ENCODE measurements around the gene SMTNL1.

SMTNL1 gene

GRCh38 chr11:57586711-57587245 lies 49.4 kb downstream of the SMTNL1 start:
- DNase-seq (ENCODE audit: low read depth in 3 of 3, low spot score in 1 of 3) = no peak

GRCh38 chr11:57588046-57588710 lies 50.8 kb downstream of the SMTNL1 start:
- no peak for DNase-seq (ENCODE audit: low read depth in 3 of 3, low spot score in 1 of 3)

GRCh38 chr11:57596266-57596885 lies 59.0 kb downstream of the SMTNL1 start:
- no peak for DNase-seq (ENCODE audit: low read depth in 3 of 3, low spot score in 1 of 3)

GRCh38 chr11:57597461-57597915 lies 60.1 kb downstream of the SMTNL1 start, which contains the start of gene SERPING1:
Gene SERPING1, plus strand, starts transcription at chr11:57597685. Its CDS starts 586 bp downstream, at chr11:57598271.
- DNase-seq (ENCODE audit: low read depth in 3 of 3, low spot score in 1 of 3) = no peak

- no peak for DNase-seq (ENCODE audit: low read depth in 3 of 3, low spot score in 1 of 3)
Measured at GRCh38 chr11:57597916-57598830, 60.8 kb downstream of the SMTNL1 start.

GRCh38 chr11:57598831-57599155 lies 61.4 kb downstream of the SMTNL1 start:
- DNase-seq (ENCODE audit: low read depth in 3 of 3, low spot score in 1 of 3) = no peak

GRCh38 chr11:57599381-57599780 lies 62.0 kb downstream of the SMTNL1 start:
- DNase-seq (ENCODE audit: low read depth in 3 of 3, low spot score in 1 of 3) = no peak
